ENCODE results near the gene HTRA3. TPM values are rescaled to one million over a fixed set of nuclear protein-coding genes. Genes with fewer than 3 reads are reported as not detected.

Gene HTRA3
- total RNA-seq, 1 donor from 2014 or later: not detected

DNA sequence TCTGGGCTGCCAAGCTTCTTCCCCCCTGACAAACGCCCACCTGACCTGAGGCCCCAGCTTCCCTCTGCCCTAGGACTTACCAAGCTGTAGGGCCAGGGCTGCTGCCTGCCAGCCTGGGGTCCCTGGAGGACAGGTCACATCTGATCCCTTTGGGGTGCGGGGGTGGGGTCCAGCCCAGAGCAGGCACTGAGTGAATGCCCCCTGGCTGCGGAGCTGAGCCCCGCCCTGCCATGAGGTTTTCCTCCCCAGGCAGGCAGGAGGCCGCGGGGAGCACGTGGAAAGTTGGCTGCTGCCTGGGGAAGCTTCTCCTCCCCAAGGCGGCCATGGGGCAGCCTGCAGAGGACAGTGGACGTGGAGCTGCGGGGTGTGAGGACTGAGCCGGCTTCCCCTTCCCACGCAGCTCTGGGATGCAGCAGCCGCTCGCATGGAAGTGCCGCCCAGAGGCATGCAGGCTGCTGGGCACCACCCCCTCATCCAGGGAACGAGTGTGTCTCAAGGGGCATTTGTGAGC lies 37.0 kb downstream of the HTRA3 start:
- intact Hi-C loops (cut with micrococcal nuclease): no loop called here
- DNase-seq (ENCODE audit: low spot score): no peak
- Mint-ChIP-seq H3K27me3 (ENCODE audit: insufficient read depth) (no peaks in the 10 kb centered on the region), H3K36me3 (ENCODE audit: low read depth) (no peaks in the 10 kb centered on the region), H3K27ac (no peak overlapping the region), H3K9me3 (no peaks in the 10 kb centered on the region), H3K4me1 (ENCODE audit: low read depth) (peaks cover 6% of the 10 kb centered on the region), H3K4me3 (no peak overlapping the region)

DNA sequence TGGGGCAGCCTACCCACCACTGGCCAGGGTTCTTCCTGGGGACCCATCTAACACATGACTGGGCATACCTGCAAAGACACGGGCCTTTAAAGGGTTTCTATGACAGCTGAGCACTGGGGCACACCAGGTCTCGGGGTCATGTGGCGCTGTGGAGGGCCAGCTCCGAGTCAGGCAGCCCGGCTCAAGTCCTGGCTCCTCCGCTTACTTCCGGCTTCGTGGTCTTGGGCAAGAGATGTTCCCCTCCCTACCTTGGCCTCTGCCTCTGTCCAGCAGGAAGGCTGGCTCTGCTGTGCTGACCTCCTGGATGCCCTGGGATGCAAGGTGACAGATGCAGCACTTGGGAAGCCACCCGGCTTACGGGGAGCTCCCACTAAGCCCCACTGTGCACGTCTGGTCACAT lies 37.6 kb downstream of the HTRA3 start:
- Mint-ChIP-seq H3K27ac (no peak overlapping the region), H3K36me3 (ENCODE audit: low read depth) (no peaks in the 10 kb centered on the region), H3K27me3 (ENCODE audit: insufficient read depth) (peaks cover under 1% of the 10 kb centered on the region), H3K9me3 (no peaks in the 10 kb centered on the region), H3K4me3 (no peak overlapping the region), H3K4me1 (ENCODE audit: low read depth) (peaks cover 6% of the 10 kb centered on the region)
- DNase-seq (ENCODE audit: low spot score): no peak
- intact Hi-C loops (cut with micrococcal nuclease): no loop called here

DNA sequence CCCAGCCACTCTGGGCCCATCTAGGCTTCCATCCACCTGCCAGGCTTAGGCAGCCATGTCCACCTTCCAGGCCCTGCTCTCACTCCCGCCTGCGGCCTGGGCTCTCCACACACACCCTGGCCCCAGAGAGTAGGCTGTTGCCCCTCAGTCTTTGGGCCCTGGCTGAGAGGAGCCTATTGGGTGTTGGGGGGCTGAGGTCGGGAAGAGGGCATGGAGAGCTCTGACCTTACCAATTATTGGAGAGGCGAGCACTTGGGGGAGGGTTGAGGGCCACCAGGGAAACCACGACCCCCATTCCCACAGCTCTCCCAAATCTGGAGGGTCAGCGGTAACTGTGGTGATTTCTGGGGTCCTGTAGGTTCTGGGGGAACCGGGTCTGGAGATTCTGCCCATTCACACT lies 38.2 kb downstream of the HTRA3 start:
- intact Hi-C loops (cut with micrococcal nuclease): no loop called here
- no peak overlapping the region for H3K4me3 Mint-ChIP-seq
- peaks cover 7% of the 10 kb centered on the region for H3K27me3 Mint-ChIP-seq (ENCODE audit: insufficient read depth)
- no peak overlapping the region for H3K27ac Mint-ChIP-seq
- peaks cover 6% of the 10 kb centered on the region for H3K4me1 Mint-ChIP-seq (ENCODE audit: low read depth)
- no peak for DNase-seq (ENCODE audit: low spot score)
- no peaks in the 10 kb centered on the region for H3K9me3 Mint-ChIP-seq
- no peaks in the 10 kb centered on the region for H3K36me3 Mint-ChIP-seq (ENCODE audit: low read depth)

DNA sequence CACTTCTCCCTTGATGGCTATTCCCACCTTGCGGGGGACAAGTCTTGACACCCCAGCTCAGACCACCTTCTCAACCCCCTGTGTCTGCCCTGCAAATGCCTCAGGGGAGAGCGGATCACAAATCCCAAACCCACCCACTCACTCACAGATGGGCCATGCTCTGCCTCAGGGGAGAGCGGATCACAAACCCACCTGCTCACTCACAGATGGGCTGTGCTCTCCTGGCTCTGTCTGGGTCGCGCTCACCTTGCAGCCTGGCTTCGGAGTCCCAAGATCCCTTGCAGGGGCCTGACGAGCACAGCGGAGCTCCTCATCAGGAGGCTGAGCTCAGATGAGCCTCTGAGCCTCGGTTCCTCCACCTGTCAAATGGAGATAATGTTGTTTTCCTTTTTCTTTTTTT lies 38.6 kb downstream of the HTRA3 start:
- intact Hi-C loops (cut with micrococcal nuclease): no loop called here
- Mint-ChIP-seq H3K27me3 (ENCODE audit: insufficient read depth) (peaks cover 8% of the 10 kb centered on the region), H3K4me3 (no peak overlapping the region), H3K36me3 (ENCODE audit: low read depth) (no peaks in the 10 kb centered on the region), H3K27ac (no peak overlapping the region), H3K9me3 (no peaks in the 10 kb centered on the region), H3K4me1 (ENCODE audit: low read depth) (peaks cover 6% of the 10 kb centered on the region)
- no peak for DNase-seq (ENCODE audit: low spot score)

DNA sequence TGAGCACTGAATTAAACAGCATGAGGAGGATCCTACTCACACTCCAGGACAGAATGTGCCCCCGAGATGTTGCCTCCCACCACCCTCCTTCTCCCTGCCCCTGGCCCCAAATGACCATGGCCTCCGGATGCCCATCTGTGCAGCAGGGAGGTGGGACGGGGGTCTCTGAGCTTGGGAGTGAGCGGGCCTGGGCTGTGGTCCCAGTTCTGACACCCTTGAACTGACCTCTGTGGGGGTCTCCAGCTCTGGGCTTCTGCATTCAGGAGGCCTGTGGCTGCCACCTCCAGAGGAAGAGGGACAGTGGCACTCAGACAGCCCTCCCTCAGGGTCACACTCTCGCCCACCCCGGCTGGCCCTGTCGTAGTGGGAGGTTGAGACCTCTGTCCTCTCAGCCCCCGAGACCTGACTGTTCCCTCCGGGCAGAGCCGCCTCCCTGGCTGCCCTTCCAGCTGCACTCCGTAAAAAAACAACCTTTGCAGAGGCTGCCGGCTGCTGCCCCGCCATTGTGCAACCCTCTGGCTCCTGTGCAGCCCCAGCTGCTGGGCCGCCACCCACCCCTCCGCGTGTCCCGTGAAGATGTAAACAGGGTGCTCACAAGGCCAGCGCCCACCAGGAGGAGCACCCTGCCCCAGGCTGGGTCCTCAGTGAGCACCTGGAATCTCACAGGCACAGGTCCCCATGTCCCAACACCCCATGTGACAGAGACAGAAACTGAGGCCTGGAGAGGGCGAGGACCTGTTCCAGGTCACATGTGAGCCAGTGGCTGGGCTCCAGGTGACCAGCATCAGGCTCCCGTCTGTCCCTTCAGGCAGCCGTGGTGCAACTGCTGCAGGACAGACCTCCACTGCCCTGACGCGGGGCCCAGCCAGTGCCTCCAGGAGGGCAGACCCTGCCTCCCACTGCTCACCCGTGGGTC lies 39.6 kb downstream of the HTRA3 start:
- intact Hi-C loops (cut with micrococcal nuclease): no loop called here
- H3K27me3 Mint-ChIP-seq (ENCODE audit: insufficient read depth): peaks cover 8% of the 10 kb centered on the region

DNA sequence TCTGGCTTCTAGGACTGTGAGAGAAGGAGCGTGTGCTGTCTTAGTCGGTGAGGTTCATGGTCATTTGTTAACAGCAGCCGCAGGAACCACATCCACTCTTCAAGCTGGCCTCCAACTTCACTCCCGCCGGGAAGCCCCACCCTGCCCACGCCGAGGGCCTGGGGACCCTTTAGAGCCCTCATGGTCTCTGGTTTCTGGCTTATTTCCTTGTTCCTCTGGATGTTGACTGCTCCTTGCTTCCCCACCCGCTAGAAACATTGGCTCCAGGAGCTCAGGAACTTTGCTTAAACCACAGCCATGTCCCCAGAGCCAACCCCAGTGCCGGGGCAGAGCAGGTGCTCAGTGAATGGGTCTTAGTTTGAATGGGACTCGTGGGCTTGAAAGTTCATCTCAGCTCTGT lies 40.8 kb downstream of the HTRA3 start:
- intact Hi-C loops (cut with micrococcal nuclease): no loop called here
- Mint-ChIP-seq H3K4me3 (no peak overlapping the region), H3K27me3 (ENCODE audit: insufficient read depth) (peaks cover 8% of the 10 kb centered on the region), H3K9me3 (no peaks in the 10 kb centered on the region), H3K27ac (no peak overlapping the region), H3K36me3 (ENCODE audit: low read depth) (no peaks in the 10 kb centered on the region), H3K4me1 (ENCODE audit: low read depth) (no peaks in the 10 kb centered on the region)
- DNase-seq (ENCODE audit: low spot score): no peak

More for the DNA sequence above, 39.6 kb downstream of the HTRA3 start:
- no peaks in the 10 kb centered on the region for H3K36me3 Mint-ChIP-seq (ENCODE audit: low read depth)
- no peak overlapping the region for H3K27ac Mint-ChIP-seq
- H3K4me1 Mint-ChIP-seq (ENCODE audit: low read depth): no peaks in the 10 kb centered on the region
- H3K9me3 Mint-ChIP-seq: no peaks in the 10 kb centered on the region
- DNase-seq (ENCODE audit: low spot score): no peak
- no peak overlapping the region for H3K4me3 Mint-ChIP-seq

DNA sequence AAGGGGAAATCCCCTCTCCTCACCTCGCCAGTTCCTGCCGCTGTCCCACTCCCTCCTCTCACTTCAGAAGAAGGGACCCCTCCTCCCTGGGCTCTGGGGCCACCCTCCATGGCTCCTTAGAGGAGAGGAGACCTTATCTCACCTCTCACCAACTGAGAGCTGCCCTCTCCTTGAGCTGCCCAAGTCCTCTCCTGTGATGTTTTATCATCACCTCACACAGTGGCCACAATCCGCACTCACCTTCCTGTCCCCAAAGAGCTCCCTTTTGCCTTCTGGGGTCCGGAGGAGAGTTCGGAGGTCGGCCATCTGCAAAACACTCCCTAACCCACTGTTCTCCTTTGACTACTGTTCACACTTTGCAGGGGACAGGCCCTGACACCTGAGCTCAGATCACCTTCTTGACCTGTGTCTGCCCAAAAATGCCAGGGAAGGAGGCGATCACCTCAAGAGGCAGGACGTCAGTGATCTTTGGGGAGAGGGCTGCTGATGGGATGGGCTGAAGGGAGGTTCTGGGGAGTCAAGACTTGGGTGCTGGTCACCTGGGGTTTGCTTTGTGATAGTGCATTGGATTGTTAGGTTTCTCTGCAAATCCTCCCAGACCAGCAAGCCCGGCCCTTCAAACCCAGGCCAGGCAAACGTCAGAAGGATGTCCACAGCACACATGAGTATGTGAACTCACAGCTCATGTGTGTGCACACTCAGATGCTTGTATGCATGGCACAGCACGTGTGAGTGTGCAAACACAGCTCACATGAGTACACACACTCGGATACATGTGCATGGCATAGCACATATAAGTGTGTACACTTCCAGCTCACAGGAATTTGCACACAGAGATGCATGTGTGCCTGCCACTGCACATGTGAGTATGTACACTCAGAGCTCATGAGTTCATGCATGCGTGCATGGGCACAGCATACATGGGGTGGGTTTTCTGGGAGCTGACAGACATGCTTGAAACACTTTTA lies 41.8 kb downstream of the HTRA3 start:
- H3K36me3 Mint-ChIP-seq (ENCODE audit: low read depth): no peaks in the 10 kb centered on the region
- no peak for DNase-seq (ENCODE audit: low spot score)
- H3K27me3 Mint-ChIP-seq (ENCODE audit: insufficient read depth): peaks cover 8% of the 10 kb centered on the region
- H3K9me3 Mint-ChIP-seq: no peaks in the 10 kb centered on the region
- no peak overlapping the region for H3K27ac Mint-ChIP-seq
- H3K4me1 Mint-ChIP-seq (ENCODE audit: low read depth): no peaks in the 10 kb centered on the region
- no peak overlapping the region for H3K4me3 Mint-ChIP-seq
- intact Hi-C loops (cut with micrococcal nuclease): no loop called here

DNA sequence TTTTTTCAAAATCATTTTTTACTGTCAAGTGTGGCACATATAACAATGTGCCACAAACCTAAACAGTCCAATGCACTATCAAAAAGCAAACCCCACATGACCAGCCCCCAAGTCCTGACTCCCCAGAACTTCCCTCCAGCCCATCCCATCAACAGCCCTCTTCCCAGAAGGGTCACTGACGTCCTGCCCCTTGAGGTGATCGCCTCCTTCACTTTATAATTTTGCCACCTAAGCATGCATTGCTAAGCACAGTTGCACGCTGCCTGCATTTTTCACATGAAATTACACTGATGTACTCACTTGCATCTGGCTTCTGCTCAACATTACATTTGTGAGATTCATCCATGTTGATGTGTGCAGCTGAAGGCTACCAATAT lies 42.5 kb downstream of the HTRA3 start:
- intact Hi-C loops (cut with micrococcal nuclease): no loop called here
- DNase-seq (ENCODE audit: low spot score): no peak
- Mint-ChIP-seq H3K4me3 (no peak overlapping the region), H3K4me1 (ENCODE audit: low read depth) (no peaks in the 10 kb centered on the region), H3K27ac (no peak overlapping the region), H3K36me3 (ENCODE audit: low read depth) (no peaks in the 10 kb centered on the region), H3K27me3 (ENCODE audit: insufficient read depth) (peaks cover 8% of the 10 kb centered on the region), H3K9me3 (no peaks in the 10 kb centered on the region)

DNA sequence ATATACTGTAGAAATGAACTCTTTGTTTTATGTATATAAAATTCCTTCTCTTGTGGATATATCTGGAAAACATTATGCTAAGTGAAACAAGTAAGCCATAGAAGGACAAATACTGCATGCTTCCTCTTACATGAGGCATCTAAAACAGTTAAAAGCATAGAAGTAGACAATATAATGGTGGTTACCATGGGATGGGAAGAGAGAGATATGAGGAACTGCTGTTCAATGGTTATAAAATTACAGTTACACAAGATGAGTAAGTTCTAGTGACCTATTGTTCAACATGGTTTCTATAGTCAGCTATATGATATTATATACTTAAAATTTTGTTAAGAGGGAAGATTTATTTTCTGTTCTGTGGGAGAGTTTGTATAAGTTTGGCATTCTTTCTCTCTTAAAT lies 43.4 kb downstream of the HTRA3 start:
- Mint-ChIP-seq H3K27ac (no peak overlapping the region), H3K27me3 (ENCODE audit: insufficient read depth) (peaks cover 8% of the 10 kb centered on the region), H3K9me3 (no peaks in the 10 kb centered on the region), H3K4me3 (no peak overlapping the region), H3K36me3 (ENCODE audit: low read depth) (no peaks in the 10 kb centered on the region), H3K4me1 (ENCODE audit: low read depth) (no peaks in the 10 kb centered on the region)
- DNase-seq (ENCODE audit: low spot score): no peak
- intact Hi-C loops (cut with micrococcal nuclease): no loop called here

DNA sequence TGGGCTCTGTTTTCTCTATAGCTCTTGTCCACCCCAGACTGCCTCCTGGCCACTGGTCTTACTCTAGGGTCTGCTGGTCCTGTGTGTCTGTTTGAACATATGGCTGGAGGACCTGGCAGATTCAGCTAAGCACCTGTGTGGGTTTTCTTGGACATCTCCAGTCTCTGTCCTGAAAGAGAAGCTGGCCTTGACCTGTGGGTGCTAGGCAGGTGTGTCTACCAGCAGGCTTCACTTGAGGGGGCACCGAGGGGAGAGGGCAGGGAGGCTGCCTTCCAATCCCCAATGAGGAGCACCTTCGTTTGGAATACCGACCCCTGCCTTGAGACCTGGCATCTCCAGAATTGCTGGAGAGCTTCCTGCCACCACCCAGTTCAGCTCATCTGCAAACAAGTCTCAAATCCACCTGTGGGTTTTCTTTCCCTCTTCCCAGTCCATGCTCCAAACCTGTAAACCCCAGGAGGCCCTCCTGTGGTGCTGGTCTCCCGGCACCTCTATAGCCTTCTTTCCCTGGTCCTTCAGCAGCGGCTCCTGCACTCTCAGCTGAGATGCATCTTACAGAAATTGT lies 45.2 kb downstream of the HTRA3 start:
- intact Hi-C loops (cut with micrococcal nuclease): no loop called here
- peaks cover 8% of the 10 kb centered on the region for H3K27me3 Mint-ChIP-seq (ENCODE audit: insufficient read depth)
- H3K4me1 Mint-ChIP-seq (ENCODE audit: low read depth): no peaks in the 10 kb centered on the region
- DNase-seq (ENCODE audit: low spot score): no peak
- H3K9me3 Mint-ChIP-seq: no peaks in the 10 kb centered on the region
- H3K36me3 Mint-ChIP-seq (ENCODE audit: low read depth): no peaks in the 10 kb centered on the region
- H3K4me3 Mint-ChIP-seq: no peak overlapping the region
- H3K27ac Mint-ChIP-seq: no peak overlapping the region

DNA sequence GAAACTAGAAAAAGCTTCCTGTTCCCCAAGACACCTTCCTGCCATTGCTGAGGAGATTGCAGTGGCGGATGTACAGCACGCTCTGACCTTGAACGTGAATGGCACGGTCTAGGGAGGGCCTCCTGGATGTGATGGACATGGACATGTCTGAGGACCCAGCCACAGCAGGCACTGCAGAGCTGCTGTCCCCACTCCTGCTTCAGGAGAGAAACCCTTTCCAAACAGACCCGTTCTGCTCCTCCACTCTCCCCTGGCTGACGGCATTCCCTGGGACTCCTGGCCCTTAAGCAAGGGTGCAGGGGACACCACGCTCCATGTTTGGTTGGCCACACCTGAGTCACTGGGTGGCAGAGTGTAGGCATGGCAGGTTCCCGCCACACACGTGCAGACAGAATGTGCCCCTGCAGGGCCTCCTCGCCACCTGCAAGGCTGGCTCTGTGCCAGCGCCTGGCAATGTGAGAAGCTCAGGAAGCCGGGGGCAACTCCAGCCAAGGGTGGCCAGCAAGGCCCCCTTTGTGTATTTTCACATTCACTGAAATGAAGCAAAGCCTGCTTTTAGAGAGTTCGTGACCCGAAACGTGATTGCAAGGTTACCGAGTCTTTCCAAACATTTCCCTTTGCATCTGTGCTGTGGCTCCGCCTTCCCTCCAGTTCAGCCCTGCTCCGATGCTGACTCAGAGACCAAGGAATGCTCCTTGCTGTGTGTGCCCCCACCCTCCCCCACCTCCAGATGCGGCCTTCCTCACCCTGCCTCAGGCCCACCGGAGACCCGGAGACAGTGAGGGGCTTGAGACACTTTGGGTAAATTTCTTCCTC lies 46.1 kb downstream of the HTRA3 start:
- no peak for DNase-seq (ENCODE audit: low spot score)
- intact Hi-C loops (cut with micrococcal nuclease): no loop called here
- no peak overlapping the region for H3K4me3 Mint-ChIP-seq
- peaks cover 8% of the 10 kb centered on the region for H3K27me3 Mint-ChIP-seq (ENCODE audit: insufficient read depth)
- H3K36me3 Mint-ChIP-seq (ENCODE audit: low read depth): no peaks in the 10 kb centered on the region
- no peaks in the 10 kb centered on the region for H3K9me3 Mint-ChIP-seq
- H3K27ac Mint-ChIP-seq: no peak overlapping the region
- H3K4me1 Mint-ChIP-seq (ENCODE audit: low read depth): no peaks in the 10 kb centered on the region

DNA sequence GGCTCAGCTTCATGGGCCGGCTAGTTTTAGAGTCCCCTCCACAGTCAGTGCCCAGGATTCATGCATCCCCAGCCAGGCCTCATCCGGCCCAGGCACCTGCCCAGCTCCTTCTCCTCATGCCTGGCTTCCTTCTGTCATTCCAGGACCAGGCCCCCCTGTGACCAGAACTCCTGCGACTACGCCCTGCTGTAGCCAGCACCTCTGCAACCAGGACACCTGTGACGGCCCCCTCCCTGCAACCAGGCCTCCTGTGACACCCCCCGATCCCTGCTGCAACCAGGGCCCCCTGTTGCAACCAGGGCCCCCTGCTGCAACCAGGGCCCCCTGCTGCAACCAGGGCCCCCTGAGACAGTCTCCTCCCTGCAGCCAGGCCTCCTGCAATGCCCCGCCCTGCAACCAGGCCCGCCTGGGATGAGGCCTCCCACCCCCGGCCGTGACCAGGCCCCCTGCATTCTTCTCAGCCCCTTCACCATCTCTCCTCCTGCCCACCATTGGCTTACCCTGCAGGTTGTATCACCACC lies 46.8 kb downstream of the HTRA3 start:
- no peaks in the 10 kb centered on the region for H3K4me1 Mint-ChIP-seq (ENCODE audit: low read depth)
- intact Hi-C loops (cut with micrococcal nuclease): no loop called here
- no peak for DNase-seq (ENCODE audit: low spot score)

More for the DNA sequence above, 46.8 kb downstream of the HTRA3 start:
- Mint-ChIP-seq H3K9me3 (no peaks in the 10 kb centered on the region), H3K36me3 (ENCODE audit: low read depth) (no peaks in the 10 kb centered on the region), H3K4me3 (no peak overlapping the region), H3K27ac (no peak overlapping the region), H3K27me3 (ENCODE audit: insufficient read depth) (peaks cover 8% of the 10 kb centered on the region)
